HEK293T (cell line): Measurements from ENCODE around the gene MLXIP.

Source experiments
- CTCF ChIA-PET: fragments of 350-600 bp; formaldehyde crosslinking; extraction: SDS; loops from one replicate; lab custom pipeline; 2021; ENCODE audit warnings: antibody characterized with exemption, inconsistent platforms; lab: Yijun Ruan, JAX
- POLR2A ChIA-PET: fragments of 350-600 bp; formaldehyde crosslinking; extraction: SDS; loops from one replicate; lab custom pipeline; 2020; ENCODE audit warnings: antibody characterized with exemption, inconsistent platforms; lab: Yijun Ruan, JAX
- DNase-seq: peaks from one replicate; pipeline ENCODE4 v3.0.0; 2012; ENCODE audit warnings: mixed read lengths; ENCODE audit errors: extremely low spot score
- ARNT ChIP-seq: fragments of 450-650 bp; IDR thresholded peaks from 2 replicates; pipeline ENCODE4 v1.6.1; 2017; ENCODE audit warnings: mild to moderate bottlenecking
- BHLHE40 ChIP-seq: fragments of 450-650 bp; IDR thresholded peaks from 2 replicates; pipeline ENCODE4 v1.6.1; 2016; ENCODE audit warnings: mild to moderate bottlenecking, moderate library complexity, borderline replicate concordance
- CTBP1 ChIP-seq: fragments of 450-650 bp; IDR thresholded peaks from 2 replicates; pipeline ENCODE4 v1.6.1; 2016; ENCODE audit warnings: borderline replicate concordance
- ELF4 ChIP-seq: fragments of 450-650 bp; IDR thresholded peaks from 2 replicates; pipeline ENCODE4 v1.6.1; 2017; ENCODE audit warnings: antibody characterized with exemption
- FOXA1 ChIP-seq: fragments of 450-650 bp; IDR thresholded peaks from 2 replicates; pipeline ENCODE4 v1.6.1; 2016; ENCODE audit warnings: mild to moderate bottlenecking
- FOXK2 ChIP-seq: fragments of 450-650 bp; IDR thresholded peaks from 2 replicates; pipeline ENCODE4 v1.6.1; 2016; ENCODE audit warnings: mild to moderate bottlenecking
- FOXM1 ChIP-seq: fragments of 450-650 bp; IDR thresholded peaks from 2 replicates; pipeline ENCODE4 v1.6.1; 2017; ENCODE audit warnings: mild to moderate bottlenecking, borderline replicate concordance
- HDGF ChIP-seq: fragments of 450-650 bp; IDR thresholded peaks from 2 replicates; pipeline ENCODE4 v1.6.1; 2017; ENCODE audit warnings: antibody characterized with exemption, borderline replicate concordance
- L3MBTL2 ChIP-seq: fragments of 450-650 bp; conservative IDR thresholded peaks from 2 replicates; pipeline ENCODE4 v1.6.1; 2016; ENCODE audit warnings: mild to moderate bottlenecking
- LEF1 ChIP-seq: fragments of 450-650 bp; IDR thresholded peaks from 2 replicates; pipeline ENCODE4 v1.6.1; 2017; ENCODE audit warnings: mild to moderate bottlenecking, borderline replicate concordance
- NFRKB ChIP-seq: fragments of 450-650 bp; IDR thresholded peaks from 2 replicates; pipeline ENCODE4 v1.6.1; 2016; ENCODE audit warnings: mild to moderate bottlenecking, moderate library complexity
- SP1 ChIP-seq: fragments of 450-650 bp; IDR thresholded peaks from 2 replicates; pipeline ENCODE4 v1.6.1; 2017
- SUZ12 ChIP-seq: fragments of 450-650 bp; IDR thresholded peaks from 2 replicates; pipeline ENCODE4 v1.6.1; 2016; ENCODE audit warnings: mild to moderate bottlenecking
- TARDBP ChIP-seq: fragments of 450-650 bp; IDR thresholded peaks from 2 replicates; pipeline ENCODE4 v1.6.1; 2016
- ZNF384 ChIP-seq: fragments of 450-650 bp; IDR thresholded peaks from 2 replicates; pipeline ENCODE4 v1.6.1; 2016
- TF ChIP-seq, protein P1 (sequence below): fragments of 450-650 bp; IDR thresholded peaks from 2 replicates; pipeline ENCODE4 v1.6.1; 2016

MLXIP gene

DNA sequence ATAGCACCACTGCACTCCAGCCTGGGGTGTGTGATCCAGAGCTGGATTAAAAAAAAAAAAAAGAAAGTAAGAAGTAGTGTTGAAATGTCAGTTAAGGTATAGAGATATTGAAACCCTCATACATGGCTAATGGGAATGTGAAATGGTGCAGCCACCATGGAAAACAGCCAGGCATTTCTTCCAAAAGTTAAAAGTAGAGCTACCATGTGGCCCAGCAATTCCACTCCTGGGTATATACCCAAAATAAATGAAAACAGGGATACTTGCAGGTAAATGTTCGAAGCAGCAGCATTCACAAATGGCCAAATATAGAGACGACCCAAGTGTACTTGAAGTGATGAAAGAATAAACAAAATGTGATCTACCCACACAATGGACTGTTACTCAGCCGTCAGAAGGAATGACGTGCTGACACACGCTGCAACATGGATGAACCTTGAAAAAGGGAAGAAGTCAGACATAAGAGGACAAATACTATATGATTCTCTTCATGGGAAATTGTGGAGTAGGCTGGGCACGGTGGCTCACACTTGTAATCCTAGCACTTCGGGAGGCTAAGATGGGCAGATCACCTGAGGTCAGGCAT, 80.2 kb downstream of the MLXIP start:
- TF ChIP-seq FOXK2 = no peak
- TF ChIP-seq ELF4 = no peak
- no peak for TF ChIP-seq BHLHE40
- TF ChIP-seq HDGF = no peak
- TF ChIP-seq, protein P1, sequence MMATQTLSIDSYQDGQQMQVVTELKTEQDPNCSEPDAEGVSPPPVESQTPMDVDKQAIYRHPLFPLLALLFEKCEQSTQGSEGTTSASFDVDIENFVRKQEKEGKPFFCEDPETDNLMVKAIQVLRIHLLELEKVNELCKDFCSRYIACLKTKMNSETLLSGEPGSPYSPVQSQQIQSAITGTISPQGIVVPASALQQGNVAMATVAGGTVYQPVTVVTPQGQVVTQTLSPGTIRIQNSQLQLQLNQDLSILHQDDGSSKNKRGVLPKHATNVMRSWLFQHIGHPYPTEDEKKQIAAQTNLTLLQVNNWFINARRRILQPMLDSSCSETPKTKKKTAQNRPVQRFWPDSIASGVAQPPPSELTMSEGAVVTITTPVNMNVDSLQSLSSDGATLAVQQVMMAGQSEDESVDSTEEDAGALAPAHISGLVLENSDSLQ = no peak
- TF ChIP-seq LEF1 = no peak
- DNase-seq = no peak
- ChIA-PET POLR2A (no interaction called here), CTCF (interaction anchor here (0.7 to 0.8 kb wide), 2 partner anchors 94 to 313 kb away, joined by 4 to 6 read pairs; no protein-coding TSS in a partner anchor)

DNA sequence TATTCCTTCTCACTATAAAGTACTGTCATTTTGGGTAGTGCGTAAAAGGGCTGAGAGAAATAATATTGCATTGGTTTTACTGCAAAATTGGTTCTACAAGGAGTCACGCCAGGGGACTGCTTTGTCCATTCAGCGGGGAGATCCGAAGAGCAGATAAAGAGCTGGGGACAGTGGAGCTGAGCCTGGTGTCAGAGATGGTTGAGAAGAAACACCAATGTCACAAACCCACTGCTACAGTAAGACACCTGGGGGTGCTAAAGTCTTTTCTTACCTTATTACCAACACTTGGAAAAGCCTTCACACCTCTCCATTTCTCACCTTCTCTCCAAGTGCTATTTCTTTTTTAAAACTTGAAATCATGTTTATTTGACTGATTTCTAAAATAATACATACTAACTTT, 81.3 kb downstream of the MLXIP start:
- POLR2A ChIA-PET = interaction anchor here (0.7 kb wide), 1 partner anchor 139 kb away, joined by 3 read pairs; no protein-coding TSS in a partner anchor
- DNase-seq = no peak
- CTCF ChIA-PET = interaction anchor here (0.8 kb wide), 1 partner anchor 312 kb away, joined by 6 read pairs; no protein-coding TSS in a partner anchor
- TF ChIP-seq FOXA1 = no peak
- TF ChIP-seq HDGF = no peak
- TF ChIP-seq TARDBP = no peak
- TF ChIP-seq ZNF384 = no peak
- no peak for TF ChIP-seq L3MBTL2
- TF ChIP-seq LEF1 = no peak
- TF ChIP-seq SP1 = no peak
- TF ChIP-seq FOXM1 = no peak
- no peak for TF ChIP-seq BHLHE40
- no peak for TF ChIP-seq ARNT

DNA sequence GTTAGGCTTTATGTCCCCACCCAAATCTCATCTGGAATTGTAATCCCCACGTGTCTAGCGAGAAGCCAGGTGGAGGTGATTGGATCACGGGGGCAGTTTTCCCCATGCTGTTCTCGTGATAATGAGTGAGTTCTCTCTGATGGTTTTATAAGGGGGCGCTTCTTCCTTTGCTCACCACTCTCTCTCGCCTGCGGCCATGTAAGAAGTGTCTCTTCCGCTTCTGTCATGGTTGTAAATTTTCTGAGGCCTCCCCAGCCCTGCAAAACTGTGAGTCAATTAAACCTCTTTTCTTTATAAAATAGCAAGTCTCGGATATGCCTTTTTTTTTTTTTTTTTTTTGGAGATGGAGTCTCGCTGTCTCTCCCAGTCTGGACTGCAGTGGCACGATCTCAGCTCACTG, 82.2 kb downstream of the MLXIP start:
- TF ChIP-seq ARNT (no peak), L3MBTL2 (no peak), CTBP1 (no peak), HDGF (no peak), SP1 (no peak), FOXA1 (no peak), ZNF384 (no peak)
- no peak for DNase-seq
- ChIA-PET CTCF (no interaction called here), POLR2A (interaction anchor here (0.7 kb wide), 1 partner anchor 140 kb away, joined by 3 read pairs; no protein-coding TSS in a partner anchor)

DNA sequence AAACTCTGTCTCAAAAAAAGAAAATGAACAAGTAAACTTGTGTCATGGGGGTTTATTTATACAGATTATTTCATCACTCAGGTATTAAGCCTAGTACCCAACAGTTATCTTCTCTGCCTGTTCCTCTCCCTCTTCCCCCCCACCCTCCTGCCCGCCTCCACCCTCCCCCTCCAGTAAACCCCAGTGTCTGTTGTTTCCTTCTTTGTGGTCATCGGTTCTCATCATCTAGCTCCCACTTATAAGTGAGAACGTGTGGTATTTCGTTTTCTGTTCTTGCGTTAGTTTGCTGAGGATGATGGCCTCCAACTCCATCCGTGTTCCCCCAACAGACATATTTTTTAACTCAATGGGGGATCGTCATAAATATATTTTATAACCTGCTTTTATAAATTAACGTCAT, 83.1 kb downstream of the MLXIP start:
- CTCF ChIA-PET = no interaction called here
- POLR2A ChIA-PET = no interaction called here
- TF ChIP-seq ZNF384 (no peak), TARDBP (no peak), L3MBTL2 (no peak), FOXA1 (no peak), BHLHE40 (no peak), SUZ12 (no peak), ARNT (no peak), SP1 (no peak), LEF1 (no peak), FOXK2 (no peak), FOXM1 (no peak), HDGF (no peak), ELF4 (no peak)
- TF ChIP-seq, protein P1 = no peak
- DNase-seq = no peak

DNA sequence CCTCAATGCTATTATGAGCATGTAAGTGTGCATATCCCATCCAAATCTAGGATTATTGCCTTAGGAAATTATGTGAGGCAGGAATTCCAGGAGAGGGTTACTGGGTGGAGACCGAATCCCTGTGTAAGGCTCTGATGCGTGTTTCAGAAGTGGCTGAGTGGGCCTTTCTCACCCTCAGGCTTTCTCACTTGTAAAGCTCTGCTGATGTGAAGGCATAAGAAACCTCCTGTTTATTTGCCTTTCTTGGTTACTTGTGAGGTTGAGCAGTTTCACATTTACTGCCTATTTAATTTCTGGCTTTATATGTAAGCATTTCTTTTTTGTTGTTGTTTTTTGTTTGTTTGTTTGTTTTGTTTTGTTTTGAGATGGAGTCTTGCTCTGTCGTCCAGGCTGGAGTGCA, 84.4 kb downstream of the MLXIP start:
- ChIA-PET CTCF (interaction anchor here (1.1 kb wide), 1 partner anchor 356 kb away, joined by 5 read pairs; no protein-coding TSS in a partner anchor), POLR2A (no interaction called here)
- DNase-seq = no peak
- no peak for TF ChIP-seq SUZ12
- TF ChIP-seq HDGF = no peak
- no peak for TF ChIP-seq ELF4
- TF ChIP-seq LEF1 = no peak
- TF ChIP-seq FOXK2 = no peak
- TF ChIP-seq ZNF384 = no peak
- TF ChIP-seq L3MBTL2 = no peak
- no peak for TF ChIP-seq CTBP1
- TF ChIP-seq ARNT = no peak
- TF ChIP-seq NFRKB = no peak
- no peak for TF ChIP-seq FOXA1
- TF ChIP-seq SP1 = no peak
- TF ChIP-seq TARDBP = no peak

DNA sequence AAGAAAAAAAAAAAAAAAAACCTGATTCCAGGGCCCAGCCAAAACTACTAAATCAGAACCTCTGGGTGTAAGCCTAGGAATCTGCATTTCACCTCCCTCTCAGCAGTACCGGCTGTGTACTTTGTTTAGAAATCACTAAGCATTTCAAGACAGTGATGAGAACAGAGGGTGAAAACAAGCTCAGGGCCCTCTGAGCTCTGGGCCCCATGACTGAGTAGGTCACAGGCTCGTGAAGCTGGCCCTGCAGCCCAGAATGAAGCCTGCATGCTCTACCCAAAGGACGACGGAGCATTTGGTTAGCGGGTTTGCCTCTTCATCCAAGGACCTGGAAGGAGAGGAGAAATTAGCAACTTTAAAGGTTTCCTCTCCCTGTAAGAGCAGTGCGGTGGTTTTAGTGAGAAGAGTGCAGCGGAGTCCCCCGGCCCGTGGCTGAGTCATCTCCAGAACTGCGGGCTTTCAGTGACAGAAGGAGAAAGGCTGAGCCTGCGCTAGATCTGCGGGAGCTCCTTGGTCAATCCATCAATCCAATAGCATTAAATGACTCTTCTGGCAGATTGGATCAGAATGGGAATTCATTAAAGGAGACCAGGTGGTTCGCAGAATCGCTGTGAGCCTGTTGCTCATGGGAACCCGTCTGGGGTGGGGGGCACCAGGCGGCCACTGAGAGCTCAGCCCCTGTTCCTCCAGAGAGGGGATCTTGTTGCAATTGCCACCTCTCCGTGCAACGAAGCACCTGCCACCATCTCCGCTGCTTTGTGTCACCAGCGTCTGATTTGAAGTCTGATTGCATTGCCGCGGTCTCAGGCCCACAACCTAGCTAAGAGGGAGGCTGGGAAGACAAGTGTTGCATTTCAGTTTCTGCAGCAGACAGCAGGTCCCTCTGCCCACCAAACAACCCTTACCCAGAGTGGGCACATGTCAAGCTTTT, 88.1 kb downstream of the MLXIP start:
- ChIA-PET CTCF (no interaction called here), POLR2A (no interaction called here)
- no peak for TF ChIP-seq TARDBP
- no peak for TF ChIP-seq BHLHE40
- TF ChIP-seq L3MBTL2 = no peak
- TF ChIP-seq LEF1 = no peak
- TF ChIP-seq SP1 = no peak
- no peak for TF ChIP-seq ARNT
- TF ChIP-seq FOXK2 = no peak
- TF ChIP-seq CTBP1 = no peak
- TF ChIP-seq ELF4 = no peak
- TF ChIP-seq SUZ12 = no peak
- TF ChIP-seq FOXM1 = no peak
- TF ChIP-seq, protein P1 = no peak
- no peak for TF ChIP-seq FOXA1
- no peak for TF ChIP-seq NFRKB
- no peak for DNase-seq
